Posterior cingulate gyrus (tissue), 11 donors: ENCODE results near the gene TTC4.

Experiments
- DNase-seq, 10 donors: peaks; one replicate each; pipeline versions ENCODE4 v3.0.0 to v3.0.0-alpha.2; 2020 to 2021; ENCODE audit warnings: mixed read lengths in 3 of 10
- intact Hi-C: fragments of 100-400 bp; cut with DNase I; formaldehyde crosslinking; loops from one replicate; pipeline ENCODE4 v1.15.1; 2023

Gene TTC4

DNA sequence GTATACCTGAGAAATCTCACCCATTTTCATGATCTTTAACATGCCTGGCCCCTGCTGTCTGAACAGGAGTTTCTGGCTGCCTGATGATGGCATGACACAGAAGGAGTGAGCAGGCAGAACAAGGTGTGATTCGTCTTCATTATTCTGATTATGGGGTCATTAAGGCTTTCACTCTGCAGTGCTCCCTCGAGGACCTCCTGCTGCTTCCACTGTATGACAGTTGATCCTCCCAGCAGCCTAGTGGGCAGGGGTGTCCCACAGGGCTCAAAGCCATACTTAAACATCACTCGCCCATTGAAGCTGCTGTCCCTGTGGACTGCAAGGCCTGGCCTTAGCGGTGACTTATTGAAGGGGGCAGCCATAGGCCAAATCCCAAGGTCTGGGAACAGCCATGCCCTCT lies 61.4 kb downstream of the TTC4 start:
- no peak for DNase-seq
- intact Hi-C loops, result no loop called here

DNA sequence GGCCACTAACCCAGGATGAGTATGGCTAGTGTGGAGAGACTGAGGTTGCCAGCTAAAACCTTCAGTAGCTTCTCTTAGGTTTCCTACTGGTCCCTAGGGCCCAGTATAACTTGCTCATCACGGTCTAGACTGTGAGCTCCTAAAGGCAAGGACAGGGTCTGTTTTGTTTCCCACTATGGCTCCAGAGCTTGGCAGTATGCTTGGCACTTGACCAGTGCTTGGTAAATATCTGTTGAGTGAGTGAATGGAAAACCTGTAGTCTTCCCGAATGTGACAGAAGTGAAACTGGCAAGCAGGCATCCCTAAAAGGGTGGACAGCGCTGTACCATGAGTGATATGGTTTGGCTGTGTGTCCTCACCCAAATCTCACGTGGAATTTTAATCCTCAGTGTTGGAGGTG lies 61.8 kb downstream of the TTC4 start:
- DNase-seq, result no peak
- intact Hi-C loops, result no loop called here

DNA sequence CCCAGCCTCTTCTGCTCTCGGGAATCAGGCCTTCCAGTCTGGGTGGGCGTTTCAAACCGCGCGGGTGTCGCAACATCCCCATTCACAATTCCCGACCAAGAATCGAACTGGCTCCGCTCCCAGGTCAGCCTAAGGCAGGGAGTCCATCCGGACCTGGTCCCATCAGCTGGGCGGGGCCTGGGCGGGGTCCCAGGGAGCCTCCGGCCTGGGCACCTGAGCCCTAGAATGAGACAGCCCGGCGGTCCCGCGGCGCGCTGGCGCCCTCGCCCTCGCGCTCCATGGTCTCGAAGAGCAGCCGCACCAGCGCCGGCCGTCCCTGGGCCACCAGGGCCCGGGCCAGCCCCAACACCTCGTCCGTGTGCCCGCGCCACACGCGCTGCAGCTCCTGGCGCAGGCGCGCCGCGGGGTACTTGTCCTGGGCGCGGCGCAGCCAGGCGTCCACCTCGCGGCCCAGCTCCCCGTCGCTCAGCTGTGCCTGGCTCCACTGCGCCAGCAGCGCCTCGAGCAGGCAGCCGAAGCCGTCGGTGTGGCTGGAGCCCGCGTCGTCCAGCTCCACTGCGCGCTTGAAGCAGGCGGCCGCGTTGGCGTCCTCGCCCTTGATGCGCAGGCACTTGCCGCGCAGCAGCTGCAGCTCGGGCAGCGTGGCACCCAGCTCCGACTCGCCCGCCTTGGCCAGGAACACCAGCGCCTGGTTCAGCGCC lies 65.5 kb downstream of the TTC4 start:
- peak in 1 of 10 donors; percentile 89 for DNase-seq
- intact Hi-C loops, result no loop called here

DNA sequence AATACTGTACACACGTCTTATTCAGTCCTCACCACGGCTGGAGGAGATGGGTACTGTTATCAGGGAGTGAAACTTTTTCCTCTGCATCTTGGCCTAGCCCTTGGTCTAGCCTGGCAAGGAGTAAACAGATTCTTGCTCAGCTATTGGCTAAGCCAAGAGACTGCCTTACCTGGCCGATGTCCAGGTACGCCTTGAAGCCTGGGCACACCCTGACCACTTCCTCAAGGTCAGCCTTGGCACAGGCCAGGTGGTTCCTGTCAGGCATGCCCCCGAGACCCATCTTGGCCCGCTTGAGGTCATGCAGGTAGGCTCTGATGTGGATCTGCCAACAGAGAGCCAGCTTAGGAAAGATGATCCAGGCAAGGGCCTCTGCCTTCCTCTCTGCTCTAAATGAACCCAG lies 66.5 kb downstream of the TTC4 start:
- DNase-seq, result no peak
- intact Hi-C loops, result no loop called here

DNA sequence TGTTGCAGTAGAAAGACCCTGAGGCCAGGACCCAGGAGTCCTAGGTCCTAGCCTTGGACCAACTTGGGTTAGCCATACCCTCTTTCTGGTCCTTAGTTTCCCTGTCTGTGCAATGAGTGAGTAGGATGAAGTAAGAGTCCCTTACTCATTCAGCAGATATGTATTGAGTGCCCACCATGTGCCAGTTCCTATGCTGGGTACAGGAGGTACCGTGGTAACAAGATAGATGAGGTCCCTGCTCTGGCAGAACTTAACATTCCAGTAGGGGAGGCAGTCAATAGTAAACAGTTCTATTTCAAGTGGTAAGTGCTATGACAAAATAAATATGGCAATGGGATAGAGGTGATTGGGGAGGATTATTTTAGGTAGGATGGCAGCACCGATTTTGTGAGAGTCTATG lies 66.9 kb downstream of the TTC4 start:
- no peak for DNase-seq
- intact Hi-C loops, result no loop called here

DNA sequence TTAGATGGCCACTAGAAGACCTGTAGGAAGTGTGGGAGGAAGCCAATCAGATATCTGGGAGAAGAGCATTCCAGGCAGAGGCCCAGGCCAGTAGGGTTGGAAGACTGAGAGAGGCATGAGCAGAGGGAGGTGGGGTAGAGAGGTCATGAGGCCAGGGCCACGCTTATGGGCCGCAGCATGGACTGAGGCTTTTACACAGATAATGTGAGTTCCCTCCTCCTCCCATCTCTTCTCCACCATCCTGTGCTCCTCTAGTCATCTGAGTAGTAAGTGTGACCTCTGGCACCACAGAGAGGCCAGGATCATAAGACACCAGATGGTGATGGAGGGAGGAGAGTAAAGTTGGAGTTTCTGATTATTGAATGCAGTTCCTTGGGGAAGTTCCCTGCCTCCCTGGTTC lies 68.4 kb downstream of the TTC4 start:
- no peak for DNase-seq
- intact Hi-C loops, result no loop called here

DNA sequence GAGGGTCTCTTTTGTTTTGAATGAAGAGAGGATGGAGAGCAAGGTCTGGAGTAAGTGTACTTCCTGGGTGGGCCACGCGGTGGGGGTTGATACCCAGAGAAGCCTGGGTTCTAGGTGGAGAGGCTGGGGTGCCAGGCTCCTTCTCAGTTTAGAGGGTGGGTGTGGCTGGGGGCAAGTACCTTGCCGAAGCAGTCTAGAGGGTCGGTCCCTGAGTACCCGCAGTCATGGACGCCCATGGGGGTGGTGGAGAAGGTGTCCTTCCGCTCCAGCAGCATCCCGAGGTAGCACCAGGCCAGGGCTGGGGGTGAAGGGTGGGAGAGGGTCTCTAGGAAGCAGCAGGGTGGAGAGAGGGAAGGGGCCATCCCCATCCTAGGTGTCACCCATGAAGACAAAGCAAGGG lies 71.1 kb downstream of the TTC4 start:
- intact Hi-C loops, result no loop called here
- DNase-seq, result no peak

DNA sequence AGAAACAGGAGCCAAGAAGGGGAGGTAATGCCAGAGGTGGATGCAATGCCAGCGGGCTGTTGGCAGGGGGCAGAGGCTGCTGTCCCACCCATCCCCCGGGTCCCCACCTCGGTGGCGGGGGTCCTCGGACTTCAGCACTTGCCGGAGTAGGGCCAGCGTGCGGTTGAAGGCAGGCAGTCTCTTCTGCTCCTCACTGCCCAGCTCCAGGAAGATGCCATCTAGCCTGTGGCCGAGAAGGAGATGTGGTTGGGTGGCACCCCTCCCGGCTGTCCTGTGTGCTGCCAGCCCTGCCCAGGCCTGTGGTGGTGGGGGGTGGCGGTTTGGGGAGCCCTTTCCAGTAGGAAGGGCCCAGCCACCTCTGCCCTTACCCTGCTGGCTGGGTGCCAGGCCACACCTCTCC lies 71.9 kb downstream of the TTC4 start:
- DNase-seq, result no peak
- intact Hi-C loops, result no loop called here

DNA sequence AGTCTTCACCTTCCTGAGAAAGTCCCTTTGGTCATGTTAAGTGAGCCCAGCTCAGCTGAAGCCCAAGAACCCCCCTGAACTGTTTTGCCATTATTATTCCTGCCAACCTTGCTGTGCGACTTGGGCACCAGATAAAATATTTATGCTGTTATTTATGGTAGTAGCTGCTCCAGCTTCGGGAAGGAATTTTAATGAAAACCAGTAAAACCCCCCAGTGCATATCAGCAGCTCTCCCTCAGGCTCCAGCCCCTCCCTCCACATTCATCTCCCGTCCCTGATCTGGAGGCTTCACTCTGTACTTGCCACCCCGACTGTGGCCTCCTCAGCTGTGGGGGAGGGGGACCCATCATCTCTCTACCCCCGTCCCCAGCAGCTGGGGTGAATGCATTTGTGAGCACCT lies 72.8 kb downstream of the TTC4 start:
- intact Hi-C loops, result no loop called here
- peak in 1 of 10 donors; percentile 41 for DNase-seq

DNA sequence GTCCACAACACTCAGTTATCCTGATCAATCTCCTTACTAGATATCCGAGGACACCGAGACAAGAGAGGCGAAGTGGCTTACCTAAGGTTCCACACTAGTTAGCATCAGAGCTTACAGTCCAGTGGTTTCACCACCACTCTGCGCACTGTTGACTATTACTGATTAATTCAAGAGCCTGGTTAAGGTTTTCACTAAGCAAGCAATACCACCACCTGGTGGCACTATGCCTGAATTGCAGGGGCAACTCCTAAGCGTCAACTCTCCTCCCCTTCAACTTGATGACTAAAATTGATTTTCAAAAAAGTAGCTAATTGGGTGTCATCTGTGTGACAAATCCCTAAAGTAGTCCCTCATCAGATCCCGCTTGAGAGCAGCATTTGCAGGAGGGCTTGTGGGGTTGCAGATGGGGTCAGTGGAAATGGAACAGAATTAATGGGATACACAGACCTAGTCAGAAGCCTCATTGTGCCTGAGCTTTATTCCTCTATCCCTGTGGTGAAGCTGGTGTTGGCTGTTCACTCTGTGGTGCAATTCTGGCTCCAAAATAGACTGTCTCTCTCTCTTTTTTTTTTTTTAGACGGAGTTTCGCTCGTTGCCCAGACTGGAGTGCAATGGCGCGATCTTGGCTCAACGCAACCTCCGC lies 76.3 kb downstream of the TTC4 start:
- peak in 1 of 10 donors; percentile 55 for DNase-seq
- intact Hi-C loops, result no loop called here
